HAP-1 (cell line): Measurements from ENCODE around the gene FHIT.

Experiments
- DNase-seq, 2 experiments: peaks; one replicate each; pipeline ENCODE4 v3.0.0-alpha.2; 2016 to 2020; ENCODE audit warnings: low spot score in 2 of 2
- H3K27me3 ChIP-seq: fragments of 250-450 bp; sonication (Bioruptor Pico); 2 replicates; pipeline ENCODE4 v1.5.1; 2020; ENCODE audit warnings: low read depth, mild to moderate bottlenecking, moderate library complexity
- H3K36me3 ChIP-seq: fragments of 250-450 bp; sonication (Bioruptor Pico); replicated peaks from 2 replicates; pipeline ENCODE4 v1.5.1; 2020; ENCODE audit warnings: mild to moderate bottlenecking
- H3K4me1 ChIP-seq: fragments of 250-450 bp; sonication (Bioruptor Pico); 2 replicates; pipeline ENCODE4 v1.5.1; 2020; ENCODE audit warnings: mild to moderate bottlenecking
- H3K4me3 ChIP-seq: fragments of 250-450 bp; sonication (Bioruptor Pico); 2 replicates; pipeline ENCODE4 v1.5.1; 2020; ENCODE audit warnings: mild to moderate bottlenecking, moderate library complexity
- H3K9me3 ChIP-seq: fragments of 250-450 bp; sonication (Bioruptor Pico); 2 replicates; pipeline ENCODE4 v1.5.1; 2020; ENCODE audit warnings: mild to moderate bottlenecking, moderate library complexity
- in situ Hi-C: fragments of 300-500 bp; cut with MboI; formaldehyde crosslinking; loops from 3 replicates; pipeline ENCODE4 v1.14.3; 2020; ENCODE audit warnings: low sequenced_read_pairs, inconsistent platforms, mixed read lengths

Gene FHIT

DNA sequence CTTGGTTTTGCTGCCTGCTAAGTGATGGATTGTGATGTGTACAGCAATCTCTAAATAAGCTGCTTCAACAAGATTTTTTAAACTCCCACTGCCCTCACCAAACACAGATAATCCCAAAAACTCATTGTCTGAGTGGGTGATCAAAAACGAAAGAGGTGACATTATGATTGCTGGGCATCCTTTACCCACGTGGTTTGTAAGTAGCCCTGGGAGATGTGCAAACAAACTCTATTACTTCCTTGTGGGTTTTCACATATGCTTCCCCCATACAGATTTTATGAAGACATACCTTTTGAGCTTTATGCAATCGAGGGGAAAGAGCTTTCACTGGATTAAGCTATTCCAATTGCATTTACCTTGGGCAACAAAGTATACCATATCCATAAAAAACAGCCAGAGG, 1000.4 kb downstream of the FHIT start:
- Histone ChIP-seq H3K9me3 (no peaks in the 10 kb centered on the region), H3K4me3 (no peak overlapping the region), H3K4me1 (no peaks in the 10 kb centered on the region; the same call in 1 of the 2 replicates), H3K36me3 (no peaks in the 10 kb centered on the region), H3K27me3 (no peaks in the 10 kb centered on the region)
- no peak for DNase-seq
- in situ Hi-C loops: no loop called here

- no peak for DNase-seq
- in situ Hi-C loops: no loop called here
- Histone ChIP-seq H3K27me3 (no peaks in the 10 kb centered on the region), H3K36me3 (no peaks in the 10 kb centered on the region), H3K4me1 (no peaks in the 10 kb centered on the region; the same call in 1 of the 2 replicates), H3K9me3 (no peaks in the 10 kb centered on the region), H3K4me3 (no peak overlapping the region)
Observed at GRCh38 chr3:60250206-60250605, 1001.0 kb downstream of the FHIT start.

- H3K36me3 ChIP-seq: no peaks in the 10 kb centered on the region
- no peaks in the 10 kb centered on the region; the same call in 1 of the 2 replicates for H3K4me1 ChIP-seq
- no peak for DNase-seq
- no peaks in the 10 kb centered on the region for H3K9me3 ChIP-seq
- H3K4me3 ChIP-seq: no peak overlapping the region
- no peaks in the 10 kb centered on the region for H3K27me3 ChIP-seq
- in situ Hi-C loops: no loop called here
Observed at GRCh38 chr3:60246361-60246760, 1004.9 kb downstream of the FHIT start.

DNA sequence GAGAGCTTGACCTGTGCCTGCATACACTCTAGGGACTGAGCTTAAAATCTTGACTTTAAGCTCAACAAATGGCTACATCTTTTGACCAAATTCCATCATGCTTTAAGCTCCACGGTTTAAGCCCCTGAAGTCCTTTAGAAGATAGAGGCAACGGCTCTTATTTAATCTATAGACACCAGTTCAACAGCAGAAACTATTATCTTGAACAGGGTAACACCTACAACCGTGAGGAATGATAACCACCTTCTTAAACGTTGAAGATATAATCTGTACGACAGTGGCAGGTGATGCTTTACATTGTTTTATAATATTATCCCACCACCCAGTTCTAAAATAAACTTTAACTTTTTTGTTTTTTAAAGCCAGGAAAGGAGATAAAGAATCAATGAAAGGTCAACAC, 1007.8 kb downstream of the FHIT start:
- H3K27me3 ChIP-seq: no peaks in the 10 kb centered on the region
- H3K4me3 ChIP-seq: no peak overlapping the region
- no peaks in the 10 kb centered on the region for H3K9me3 ChIP-seq
- in situ Hi-C loops: no loop called here
- H3K4me1 ChIP-seq: 0 out of 2 replicates have a peak, but pooled peaks cover 2% of the 10 kb centered on the region
- H3K36me3 ChIP-seq: no peaks in the 10 kb centered on the region
- no peak for DNase-seq

DNA sequence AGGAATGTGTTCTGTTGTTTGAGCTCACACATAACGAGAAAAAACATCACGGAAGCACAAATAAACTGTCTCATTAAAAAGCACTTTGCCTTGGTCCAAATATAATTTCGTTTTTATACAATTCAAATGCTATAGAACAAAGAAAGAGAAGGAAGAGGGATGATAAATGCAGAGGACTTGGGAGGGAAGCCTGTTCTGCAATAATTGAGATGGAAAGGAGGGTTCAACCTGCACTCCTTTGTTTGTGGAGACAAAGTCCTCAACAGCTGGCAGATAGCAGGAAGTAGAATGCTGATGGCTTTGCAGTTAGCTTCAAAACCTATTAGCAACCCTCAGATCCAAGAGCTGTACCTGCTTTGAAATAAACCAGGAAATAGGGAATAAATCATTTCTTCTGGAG, 1010.8 kb downstream of the FHIT start:
- Histone ChIP-seq H3K36me3 (no peaks in the 10 kb centered on the region), H3K4me3 (no peak overlapping the region), H3K9me3 (no peaks in the 10 kb centered on the region), H3K4me1 (0 out of 2 replicates have a peak, but pooled peaks cover 2% of the 10 kb centered on the region), H3K27me3 (no peaks in the 10 kb centered on the region)
- DNase-seq: peak in 1 of 2 experiments; percentile 8
- in situ Hi-C loops: no loop called here

DNA sequence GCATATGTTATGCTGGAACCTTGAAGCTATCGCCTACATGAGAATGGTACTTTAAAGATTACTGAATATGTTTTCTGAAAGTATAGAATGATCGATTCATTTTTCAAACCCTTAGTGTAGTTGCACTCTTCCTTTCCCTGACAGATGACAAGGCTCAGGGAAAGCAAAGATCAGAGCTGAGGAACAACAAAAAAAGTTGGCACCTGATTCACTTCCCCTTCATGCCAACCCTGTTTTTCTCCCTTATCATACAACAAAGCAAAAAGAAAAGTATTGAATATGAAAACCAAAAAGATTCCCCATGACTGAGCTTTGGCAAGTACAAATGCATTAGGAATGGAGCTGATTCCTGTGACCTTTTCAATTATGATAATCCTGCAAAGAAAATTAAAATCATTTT, 1012.7 kb downstream of the FHIT start:
- no peak for DNase-seq
- H3K27me3 ChIP-seq: no peaks in the 10 kb centered on the region
- no peaks in the 10 kb centered on the region for H3K36me3 ChIP-seq
- H3K4me1 ChIP-seq: 0 out of 2 replicates have a peak, but pooled peaks cover 2% of the 10 kb centered on the region
- in situ Hi-C loops: no loop called here
- no peak overlapping the region for H3K4me3 ChIP-seq
- H3K9me3 ChIP-seq: no peaks in the 10 kb centered on the region

DNA sequence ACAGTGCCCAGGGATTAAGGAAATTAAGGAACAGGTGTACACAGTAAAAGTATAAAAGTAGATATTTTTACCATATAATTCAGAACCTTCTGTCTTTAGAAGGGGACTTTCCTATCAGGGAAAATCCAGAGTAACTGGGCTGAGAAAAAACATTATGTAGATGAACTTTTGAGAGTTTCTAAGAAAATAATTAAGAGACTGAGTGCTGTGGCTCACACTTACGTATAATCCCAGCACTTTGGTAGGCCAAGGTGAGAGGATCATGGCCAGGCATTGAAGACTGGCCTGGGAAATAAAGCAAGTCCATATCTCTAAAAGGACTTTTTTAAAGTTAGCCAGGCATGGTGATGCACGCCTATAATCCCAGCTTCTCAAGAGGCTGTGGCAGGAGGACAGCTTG, 1021.8 kb downstream of the FHIT start:
- H3K4me1 ChIP-seq: no peaks in the 10 kb centered on the region
- in situ Hi-C loops: no loop called here
- no peak overlapping the region for H3K4me3 ChIP-seq
- H3K9me3 ChIP-seq: no peaks in the 10 kb centered on the region
- no peaks in the 10 kb centered on the region for H3K36me3 ChIP-seq
- no peaks in the 10 kb centered on the region for H3K27me3 ChIP-seq
- no peak for DNase-seq

- no peaks in the 10 kb centered on the region for H3K27me3 ChIP-seq
- no peaks in the 10 kb centered on the region for H3K9me3 ChIP-seq
- no peaks in the 10 kb centered on the region for H3K4me1 ChIP-seq
- H3K36me3 ChIP-seq: no peaks in the 10 kb centered on the region
- in situ Hi-C loops: no loop called here
- DNase-seq: no peak
- H3K4me3 ChIP-seq: no peak overlapping the region
Observed at GRCh38 chr3:60228823-60229222, 1022.4 kb downstream of the FHIT start.

DNA sequence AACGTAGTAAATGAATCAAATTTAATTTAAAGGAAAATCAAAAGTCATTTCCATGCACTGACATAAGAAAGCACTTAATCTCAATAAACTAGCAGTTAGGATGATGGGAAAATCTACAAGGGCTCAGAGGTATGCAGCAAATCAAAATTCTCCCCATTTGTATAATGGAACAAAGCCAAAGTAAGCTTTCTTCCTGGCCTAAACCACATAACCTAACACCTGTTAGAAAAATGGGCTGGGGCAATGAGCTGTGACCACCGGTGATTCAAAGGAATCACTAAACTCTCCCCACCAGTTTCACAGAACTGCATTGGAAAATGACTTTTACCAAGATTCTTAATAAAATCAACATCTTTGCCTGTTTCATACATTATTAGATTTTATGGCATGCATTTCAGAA, 1024.3 kb downstream of the FHIT start:
- Histone ChIP-seq H3K27me3 (no peaks in the 10 kb centered on the region), H3K4me3 (no peak overlapping the region), H3K9me3 (no peaks in the 10 kb centered on the region), H3K36me3 (no peaks in the 10 kb centered on the region), H3K4me1 (no peaks in the 10 kb centered on the region)
- no peak for DNase-seq
- in situ Hi-C loops: no loop called here

- in situ Hi-C loops: no loop called here
- no peaks in the 10 kb centered on the region for H3K36me3 ChIP-seq
- no peaks in the 10 kb centered on the region for H3K4me1 ChIP-seq
- no peaks in the 10 kb centered on the region for H3K27me3 ChIP-seq
- H3K4me3 ChIP-seq: no peak overlapping the region
- DNase-seq: no peak
- H3K9me3 ChIP-seq: no peaks in the 10 kb centered on the region
Observed at GRCh38 chr3:60225848-60226247, 1025.4 kb downstream of the FHIT start.

DNA sequence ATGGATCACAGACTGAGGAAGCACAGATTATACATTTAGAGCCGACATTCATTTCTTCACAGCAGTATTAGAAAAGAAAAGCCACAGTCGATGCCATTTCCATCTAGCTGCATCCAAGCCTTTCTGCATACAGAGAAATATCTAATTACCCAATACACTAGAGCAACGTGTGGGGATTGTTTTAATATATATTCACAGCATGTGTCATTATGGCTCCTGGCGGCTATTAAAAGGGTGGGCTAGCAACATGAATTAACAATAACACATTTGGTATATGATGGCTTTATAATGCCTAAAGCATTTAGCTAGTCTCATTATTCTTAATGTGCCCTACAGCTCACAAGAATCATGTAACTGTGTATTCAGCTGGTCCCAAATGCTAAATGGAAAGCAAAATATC, 1030.5 kb downstream of the FHIT start:
- H3K4me3 ChIP-seq: no peak overlapping the region
- no peaks in the 10 kb centered on the region for H3K36me3 ChIP-seq
- in situ Hi-C loops: no loop called here
- no peaks in the 10 kb centered on the region for H3K27me3 ChIP-seq
- H3K9me3 ChIP-seq: no peaks in the 10 kb centered on the region
- no peak for DNase-seq
- no peaks in the 10 kb centered on the region for H3K4me1 ChIP-seq

GRCh38 chr3:60219501-60219900, 1031.8 kb downstream of the FHIT start:
- Histone ChIP-seq H3K36me3 (no peaks in the 10 kb centered on the region), H3K9me3 (no peaks in the 10 kb centered on the region), H3K27me3 (no peaks in the 10 kb centered on the region), H3K4me1 (no peaks in the 10 kb centered on the region), H3K4me3 (no peak overlapping the region)
- in situ Hi-C loops: no loop called here
- no peak for DNase-seq

DNA sequence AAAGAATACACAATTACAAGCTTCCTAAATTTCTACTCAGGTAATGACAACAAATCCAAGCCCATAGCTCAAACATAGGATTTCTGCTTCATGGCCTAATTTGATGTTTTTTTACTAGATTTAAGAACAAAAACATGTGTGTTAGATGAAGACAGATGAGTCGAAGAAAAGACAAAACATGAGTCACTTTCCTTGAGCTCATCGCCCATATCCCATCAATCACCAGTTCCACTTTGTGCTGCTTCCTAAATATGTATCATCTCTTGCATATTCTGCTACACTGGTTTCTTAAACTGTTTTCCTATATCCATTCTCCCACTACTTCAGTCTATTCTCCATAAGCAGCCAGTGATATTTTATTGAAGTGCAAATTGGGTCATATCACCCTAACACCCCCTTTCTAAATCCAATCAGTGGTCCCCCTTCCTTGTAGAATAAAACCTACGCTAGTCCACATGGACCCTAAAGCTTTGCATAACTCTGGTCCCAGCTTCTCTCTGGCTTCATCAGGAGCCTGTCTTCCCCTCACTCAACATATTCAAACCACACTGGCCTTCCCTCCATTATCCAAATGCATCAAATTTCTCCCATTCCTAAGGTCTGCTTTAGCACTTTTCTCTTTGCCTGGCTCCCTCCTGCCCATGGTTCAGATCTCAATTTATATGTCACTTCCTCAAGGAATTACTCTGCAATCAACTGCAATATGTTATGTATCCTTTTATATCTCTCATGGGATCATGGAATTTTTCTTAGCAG, 1033.9 kb downstream of the FHIT start:
- H3K4me1 ChIP-seq: no peaks in the 10 kb centered on the region
- H3K4me3 ChIP-seq: no peak overlapping the region
- no peaks in the 10 kb centered on the region for H3K27me3 ChIP-seq
- DNase-seq: no peak
- in situ Hi-C loops: no loop called here
- H3K9me3 ChIP-seq: no peaks in the 10 kb centered on the region
- H3K36me3 ChIP-seq: no peaks in the 10 kb centered on the region

- Histone ChIP-seq H3K4me3 (no peak overlapping the region), H3K9me3 (no peaks in the 10 kb centered on the region), H3K4me1 (no peaks in the 10 kb centered on the region), H3K36me3 (no peaks in the 10 kb centered on the region), H3K27me3 (no peaks in the 10 kb centered on the region)
- no peak for DNase-seq
- in situ Hi-C loops: no loop called here
Observed at GRCh38 chr3:60216462-60217075, 1034.7 kb downstream of the FHIT start.
